GM23338 (cell line): Measurements from ENCODE around the gene PARP12. TPM values are rescaled to one million over a fixed set of nuclear protein-coding genes. Genes with fewer than 3 reads are reported as not detected.

Source experiments
- ATAC-seq: fragments of 200-7000 bp; cut with Tn5 transposase; 3 replicates; pipeline ENCODE4 v1.9.1; 2020
- DNase-seq: peaks from one replicate; pipeline ENCODE4 v3.0.0-alpha.2; 2015; ENCODE audit warnings: low spot score
- H2AFZ ChIP-seq: fragments of 200-600 bp; sonication (generic); 2 replicates; pipeline ENCODE4 v1.8.0; 2016; ENCODE audit warnings: antibody characterized with exemption, mild to moderate bottlenecking, moderate library complexity
- H3F3A ChIP-seq: fragments of 200-600 bp; sonication (generic); replicated peaks from 2 replicates; pipeline ENCODE4 v1.8.0; 2017; ENCODE audit warnings: antibody characterized with exemption, mixed run types, low read depth
- H3K27ac ChIP-seq: fragments of 200-600 bp; sonication (generic); 2 replicates; pipeline ENCODE4 v1.6.1; 2016; ENCODE audit warnings: low read depth
- H3K27me3 ChIP-seq: fragments of 200-600 bp; sonication (generic); 2 replicates; pipeline ENCODE4 v1.8.0; 2016; ENCODE audit warnings: mild to moderate bottlenecking, mixed run types, moderate library complexity; ENCODE audit not compliant: insufficient read depth
- H3K36me3 ChIP-seq: fragments of 200-600 bp; sonication (generic); 2 replicates; pipeline ENCODE4 v1.8.0; 2016; ENCODE audit warnings: mild to moderate bottlenecking; ENCODE audit not compliant: insufficient read depth
- H3K4me1 ChIP-seq: fragments of 200-600 bp; sonication (generic); 2 replicates; pipeline ENCODE4 v1.8.0; 2016; ENCODE audit warnings: mild to moderate bottlenecking, moderate library complexity; ENCODE audit not compliant: insufficient read depth
- H3K4me2 ChIP-seq: fragments of 200-600 bp; sonication (generic); 2 replicates; pipeline ENCODE4 v1.7.1; 2017; ENCODE audit warnings: mixed run types
- H3K4me3 ChIP-seq: fragments of 200-600 bp; sonication (generic); 2 replicates; pipeline ENCODE4 v1.6.1; 2016; ENCODE audit warnings: mixed run types
- H3K79me2 ChIP-seq: fragments of 200-600 bp; sonication (generic); replicated peaks from 2 replicates; pipeline ENCODE4 v1.8.0; 2017; ENCODE audit warnings: mild to moderate bottlenecking; ENCODE audit not compliant: insufficient read depth
- H3K9me2 ChIP-seq: fragments of 200-600 bp; sonication (generic); 2 replicates; pipeline ENCODE4 v1.8.0; 2017; ENCODE audit not compliant: insufficient read depth
- H4K20me1 ChIP-seq: fragments of 200-600 bp; sonication (generic); replicated peaks from 2 replicates; pipeline ENCODE4 v1.8.0; 2017; ENCODE audit warnings: mild to moderate bottlenecking; ENCODE audit not compliant: insufficient read depth
- H3K27ac Mint-ChIP-seq: 2 replicates; pipeline ENCODE4 v1.8.0; 2020; ENCODE audit warnings: inconsistent platforms, mild to moderate bottlenecking, moderate library complexity, mixed read lengths
- H3K27me3 Mint-ChIP-seq: 3 replicates; pipeline ENCODE4 v1.8.0; 2022; ENCODE audit warnings: low read depth, mild to moderate bottlenecking, moderate library complexity, mixed read lengths, inconsistent platforms; ENCODE audit not compliant: insufficient read depth, poor library complexity
- H3K36me3 Mint-ChIP-seq: 3 replicates; pipeline ENCODE4 v1.8.0; 2021; ENCODE audit warnings: low read depth, mild to moderate bottlenecking, inconsistent platforms, moderate library complexity, mixed read lengths
- H3K4me1 Mint-ChIP-seq: 3 replicates; pipeline ENCODE4 v1.8.0; 2020; ENCODE audit warnings: mild to moderate bottlenecking, inconsistent platforms, mixed read lengths
- H3K4me3 Mint-ChIP-seq: 3 replicates; pipeline ENCODE4 v1.8.0; 2021; ENCODE audit warnings: moderate library complexity, mild to moderate bottlenecking, inconsistent platforms, mixed read lengths
- H3K9me3 Mint-ChIP-seq: 3 replicates; pipeline ENCODE4 v1.8.0; 2020; ENCODE audit warnings: moderate library complexity, mild to moderate bottlenecking, inconsistent platforms, mixed read lengths
- CREB1 ChIP-seq: fragments of 250-450 bp; sonication (Bioruptor Pico); IDR thresholded peaks from 2 replicates; pipeline ENCODE4 v1.5.0; 2020; ENCODE audit warnings: low read depth, mild to moderate bottlenecking, moderate library complexity
- EZH2 ChIP-seq: fragments of 200-600 bp; sonication (generic); IDR thresholded peaks from one replicate; pipeline ENCODE4 v1.8.0; 2017; ENCODE audit warnings: antibody characterized with exemption, mild to moderate bottlenecking, low read depth; ENCODE audit not compliant: unreplicated experiment
- EZH2phosphoT487 ChIP-seq: fragments of 200-600 bp; sonication (generic); IDR thresholded peaks from one replicate; pipeline ENCODE4 v1.8.1; 2018; ENCODE audit warnings: antibody characterized with exemption; ENCODE audit not compliant: unreplicated experiment
- JUNB ChIP-seq: IDR thresholded peaks from one replicate; pipeline ENCODE4 v1.6.1; 2016; ENCODE audit warnings: antibody characterized with exemption; ENCODE audit not compliant: unreplicated experiment
- NANOG ChIP-seq: IDR thresholded peaks from 2 replicates; pipeline ENCODE4 v1.6.1; 2016; ENCODE audit warnings: antibody characterized with exemption, borderline replicate concordance
- POLR2AphosphoS5 ChIP-seq: IDR thresholded peaks from 2 replicates; pipeline ENCODE4 v1.6.1; 2016; ENCODE audit warnings: antibody characterized with exemption, low read depth
- STAT1 ChIP-seq: IDR thresholded peaks from one replicate; pipeline ENCODE4 v1.6.1; 2016; ENCODE audit warnings: antibody characterized with exemption; ENCODE audit not compliant: unreplicated experiment
- ZNF114 ChIP-seq: fragments of 250-450 bp; sonication (Bioruptor Pico); IDR thresholded peaks from 2 replicates; pipeline ENCODE4 v1.5.0; 2020; ENCODE audit warnings: mild to moderate bottlenecking, moderate library complexity
- ZNF331 ChIP-seq: fragments of 250-450 bp; sonication (Bioruptor Pico); IDR thresholded peaks from 2 replicates; pipeline ENCODE4 v1.5.0; 2020; ENCODE audit warnings: low read depth, mild to moderate bottlenecking, moderate library complexity
- polyA plus RNA-seq: library from polyadenylated mRNA; unstranded; fragments of >200 nt; fragmentation: Nextera tagmentation; extraction: Ambion mirVana; gene quantifications from 2 replicates; pipeline ENCODE4 v1.2.1, GENCODE V29; 2016
- total RNA-seq: library from RNA; depleted of rRNA; stranded (reverse); fragments of >200 nt; shearing (Covaris generic); gene quantifications from 2 replicates; pipeline ENCODE4 v1.2.3, GENCODE V29; 2014
- TF ChIP-seq, protein P1 (sequence below): IDR thresholded peaks from 2 replicates; pipeline ENCODE4 v1.6.1; 2016; ENCODE audit warnings: antibody characterized with exemption
- TF ChIP-seq, protein P2 (sequence below): IDR thresholded peaks from one replicate; pipeline ENCODE4 v1.6.1; 2018; ENCODE audit warnings: antibody characterized with exemption; ENCODE audit not compliant: unreplicated experiment
- TF ChIP-seq, protein P3 (sequence below), 2 experiments: fragments of 200-600 bp in 1 of 2; sonication (generic) in 1 of 2; conservative IDR thresholded peaks; 2 replicates each; pipeline versions ENCODE4 v1.5.1 to v1.6.1; 2016 to 2017; ENCODE audit warnings: antibody characterized with exemption in 2 of 2, low read depth in 2 of 2, mild to moderate bottlenecking in 2 of 2, moderate library complexity in 1 of 2
- TF ChIP-seq, protein P4 (sequence below): fragments of 250-450 bp; sonication (Bioruptor Pico); IDR thresholded peaks from 2 replicates; pipeline ENCODE4 v1.5.0; 2020; ENCODE audit warnings: mild to moderate bottlenecking, moderate library complexity

Gene PARP12
- total and polyA plus RNA-seq, 2 experiments from 2014 or later, result 2.7 to 10.3 TPM

DNA sequence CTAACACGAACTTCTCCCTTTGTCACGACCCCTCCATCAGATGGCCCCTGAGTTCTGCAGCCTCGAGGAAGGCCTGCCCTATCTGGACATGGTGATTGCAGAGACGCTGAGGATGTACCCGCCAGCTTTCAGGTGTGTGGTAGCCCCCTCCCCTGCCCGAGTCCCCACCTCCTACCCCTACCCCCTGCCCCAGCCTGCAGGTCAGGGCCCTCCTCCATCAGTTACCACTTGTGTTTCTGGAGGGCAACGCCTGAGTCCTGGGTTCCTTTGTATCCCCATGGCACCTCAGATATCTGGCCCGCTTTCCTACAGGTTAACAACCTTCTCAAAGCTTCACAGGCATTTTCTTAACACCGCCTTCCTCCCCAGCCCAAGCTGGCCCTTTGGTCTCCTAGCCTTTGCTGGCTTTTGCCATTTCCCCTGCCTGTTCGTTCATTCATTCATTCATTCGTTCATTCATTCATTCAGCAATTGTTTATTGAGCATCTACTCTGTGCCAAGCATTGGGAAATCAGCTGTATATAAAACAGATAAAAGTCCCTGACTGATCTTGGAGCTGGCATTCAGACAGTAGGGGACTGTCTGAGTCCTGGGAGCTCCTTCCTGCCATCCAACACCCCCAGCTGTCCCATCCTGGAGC, 55.6 kb downstream of the PARP12 start:
- no peaks in the 10 kb centered on the region for H3F3A ChIP-seq
- no peaks in the 10 kb centered on the region for H3K79me2 ChIP-seq
- Mint-ChIP-seq H3K36me3 (no peaks in the 10 kb centered on the region), H3K4me1 (peaks cover 17% of the 10 kb centered on the region), H3K27ac (no peak overlapping the region), H3K4me3 (no peak overlapping the region), H3K27me3 (peaks cover 9% of the 10 kb centered on the region), H3K9me3 (no peaks in the 10 kb centered on the region)
- TF ChIP-seq ZNF114 (CRISPR knock-in tag) (no peak), EZH2phosphoT487 (no peak), ZNF331 (CRISPR knock-in tag) (no peak), POLR2AphosphoS5 (no peak), CREB1 (CRISPR knock-in tag) (no peak), JUNB (no peak), NANOG (no peak), STAT1 (no peak), EZH2 (no peak)
- TF ChIP-seq, protein P1, sequence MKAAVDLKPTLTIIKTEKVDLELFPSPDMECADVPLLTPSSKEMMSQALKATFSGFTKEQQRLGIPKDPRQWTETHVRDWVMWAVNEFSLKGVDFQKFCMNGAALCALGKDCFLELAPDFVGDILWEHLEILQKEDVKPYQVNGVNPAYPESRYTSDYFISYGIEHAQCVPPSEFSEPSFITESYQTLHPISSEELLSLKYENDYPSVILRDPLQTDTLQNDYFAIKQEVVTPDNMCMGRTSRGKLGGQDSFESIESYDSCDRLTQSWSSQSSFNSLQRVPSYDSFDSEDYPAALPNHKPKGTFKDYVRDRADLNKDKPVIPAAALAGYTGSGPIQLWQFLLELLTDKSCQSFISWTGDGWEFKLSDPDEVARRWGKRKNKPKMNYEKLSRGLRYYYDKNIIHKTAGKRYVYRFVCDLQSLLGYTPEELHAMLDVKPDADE, result no peak
- TF ChIP-seq, protein P2, sequence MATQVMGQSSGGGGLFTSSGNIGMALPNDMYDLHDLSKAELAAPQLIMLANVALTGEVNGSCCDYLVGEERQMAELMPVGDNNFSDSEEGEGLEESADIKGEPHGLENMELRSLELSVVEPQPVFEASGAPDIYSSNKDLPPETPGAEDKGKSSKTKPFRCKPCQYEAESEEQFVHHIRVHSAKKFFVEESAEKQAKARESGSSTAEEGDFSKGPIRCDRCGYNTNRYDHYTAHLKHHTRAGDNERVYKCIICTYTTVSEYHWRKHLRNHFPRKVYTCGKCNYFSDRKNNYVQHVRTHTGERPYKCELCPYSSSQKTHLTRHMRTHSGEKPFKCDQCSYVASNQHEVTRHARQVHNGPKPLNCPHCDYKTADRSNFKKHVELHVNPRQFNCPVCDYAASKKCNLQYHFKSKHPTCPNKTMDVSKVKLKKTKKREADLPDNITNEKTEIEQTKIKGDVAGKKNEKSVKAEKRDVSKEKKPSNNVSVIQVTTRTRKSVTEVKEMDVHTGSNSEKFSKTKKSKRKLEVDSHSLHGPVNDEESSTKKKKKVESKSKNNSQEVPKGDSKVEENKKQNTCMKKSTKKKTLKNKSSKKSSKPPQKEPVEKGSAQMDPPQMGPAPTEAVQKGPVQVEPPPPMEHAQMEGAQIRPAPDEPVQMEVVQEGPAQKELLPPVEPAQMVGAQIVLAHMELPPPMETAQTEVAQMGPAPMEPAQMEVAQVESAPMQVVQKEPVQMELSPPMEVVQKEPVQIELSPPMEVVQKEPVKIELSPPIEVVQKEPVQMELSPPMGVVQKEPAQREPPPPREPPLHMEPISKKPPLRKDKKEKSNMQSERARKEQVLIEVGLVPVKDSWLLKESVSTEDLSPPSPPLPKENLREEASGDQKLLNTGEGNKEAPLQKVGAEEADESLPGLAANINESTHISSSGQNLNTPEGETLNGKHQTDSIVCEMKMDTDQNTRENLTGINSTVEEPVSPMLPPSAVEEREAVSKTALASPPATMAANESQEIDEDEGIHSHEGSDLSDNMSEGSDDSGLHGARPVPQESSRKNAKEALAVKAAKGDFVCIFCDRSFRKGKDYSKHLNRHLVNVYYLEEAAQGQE, result no peak
- TF ChIP-seq, protein P3, sequence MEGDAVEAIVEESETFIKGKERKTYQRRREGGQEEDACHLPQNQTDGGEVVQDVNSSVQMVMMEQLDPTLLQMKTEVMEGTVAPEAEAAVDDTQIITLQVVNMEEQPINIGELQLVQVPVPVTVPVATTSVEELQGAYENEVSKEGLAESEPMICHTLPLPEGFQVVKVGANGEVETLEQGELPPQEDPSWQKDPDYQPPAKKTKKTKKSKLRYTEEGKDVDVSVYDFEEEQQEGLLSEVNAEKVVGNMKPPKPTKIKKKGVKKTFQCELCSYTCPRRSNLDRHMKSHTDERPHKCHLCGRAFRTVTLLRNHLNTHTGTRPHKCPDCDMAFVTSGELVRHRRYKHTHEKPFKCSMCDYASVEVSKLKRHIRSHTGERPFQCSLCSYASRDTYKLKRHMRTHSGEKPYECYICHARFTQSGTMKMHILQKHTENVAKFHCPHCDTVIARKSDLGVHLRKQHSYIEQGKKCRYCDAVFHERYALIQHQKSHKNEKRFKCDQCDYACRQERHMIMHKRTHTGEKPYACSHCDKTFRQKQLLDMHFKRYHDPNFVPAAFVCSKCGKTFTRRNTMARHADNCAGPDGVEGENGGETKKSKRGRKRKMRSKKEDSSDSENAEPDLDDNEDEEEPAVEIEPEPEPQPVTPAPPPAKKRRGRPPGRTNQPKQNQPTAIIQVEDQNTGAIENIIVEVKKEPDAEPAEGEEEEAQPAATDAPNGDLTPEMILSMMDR (conservative IDR thresholded peaks at IDR 0.05; ENCODE audit: low read depth in 2 of 2), result no peak
- TF ChIP-seq, protein P4, sequence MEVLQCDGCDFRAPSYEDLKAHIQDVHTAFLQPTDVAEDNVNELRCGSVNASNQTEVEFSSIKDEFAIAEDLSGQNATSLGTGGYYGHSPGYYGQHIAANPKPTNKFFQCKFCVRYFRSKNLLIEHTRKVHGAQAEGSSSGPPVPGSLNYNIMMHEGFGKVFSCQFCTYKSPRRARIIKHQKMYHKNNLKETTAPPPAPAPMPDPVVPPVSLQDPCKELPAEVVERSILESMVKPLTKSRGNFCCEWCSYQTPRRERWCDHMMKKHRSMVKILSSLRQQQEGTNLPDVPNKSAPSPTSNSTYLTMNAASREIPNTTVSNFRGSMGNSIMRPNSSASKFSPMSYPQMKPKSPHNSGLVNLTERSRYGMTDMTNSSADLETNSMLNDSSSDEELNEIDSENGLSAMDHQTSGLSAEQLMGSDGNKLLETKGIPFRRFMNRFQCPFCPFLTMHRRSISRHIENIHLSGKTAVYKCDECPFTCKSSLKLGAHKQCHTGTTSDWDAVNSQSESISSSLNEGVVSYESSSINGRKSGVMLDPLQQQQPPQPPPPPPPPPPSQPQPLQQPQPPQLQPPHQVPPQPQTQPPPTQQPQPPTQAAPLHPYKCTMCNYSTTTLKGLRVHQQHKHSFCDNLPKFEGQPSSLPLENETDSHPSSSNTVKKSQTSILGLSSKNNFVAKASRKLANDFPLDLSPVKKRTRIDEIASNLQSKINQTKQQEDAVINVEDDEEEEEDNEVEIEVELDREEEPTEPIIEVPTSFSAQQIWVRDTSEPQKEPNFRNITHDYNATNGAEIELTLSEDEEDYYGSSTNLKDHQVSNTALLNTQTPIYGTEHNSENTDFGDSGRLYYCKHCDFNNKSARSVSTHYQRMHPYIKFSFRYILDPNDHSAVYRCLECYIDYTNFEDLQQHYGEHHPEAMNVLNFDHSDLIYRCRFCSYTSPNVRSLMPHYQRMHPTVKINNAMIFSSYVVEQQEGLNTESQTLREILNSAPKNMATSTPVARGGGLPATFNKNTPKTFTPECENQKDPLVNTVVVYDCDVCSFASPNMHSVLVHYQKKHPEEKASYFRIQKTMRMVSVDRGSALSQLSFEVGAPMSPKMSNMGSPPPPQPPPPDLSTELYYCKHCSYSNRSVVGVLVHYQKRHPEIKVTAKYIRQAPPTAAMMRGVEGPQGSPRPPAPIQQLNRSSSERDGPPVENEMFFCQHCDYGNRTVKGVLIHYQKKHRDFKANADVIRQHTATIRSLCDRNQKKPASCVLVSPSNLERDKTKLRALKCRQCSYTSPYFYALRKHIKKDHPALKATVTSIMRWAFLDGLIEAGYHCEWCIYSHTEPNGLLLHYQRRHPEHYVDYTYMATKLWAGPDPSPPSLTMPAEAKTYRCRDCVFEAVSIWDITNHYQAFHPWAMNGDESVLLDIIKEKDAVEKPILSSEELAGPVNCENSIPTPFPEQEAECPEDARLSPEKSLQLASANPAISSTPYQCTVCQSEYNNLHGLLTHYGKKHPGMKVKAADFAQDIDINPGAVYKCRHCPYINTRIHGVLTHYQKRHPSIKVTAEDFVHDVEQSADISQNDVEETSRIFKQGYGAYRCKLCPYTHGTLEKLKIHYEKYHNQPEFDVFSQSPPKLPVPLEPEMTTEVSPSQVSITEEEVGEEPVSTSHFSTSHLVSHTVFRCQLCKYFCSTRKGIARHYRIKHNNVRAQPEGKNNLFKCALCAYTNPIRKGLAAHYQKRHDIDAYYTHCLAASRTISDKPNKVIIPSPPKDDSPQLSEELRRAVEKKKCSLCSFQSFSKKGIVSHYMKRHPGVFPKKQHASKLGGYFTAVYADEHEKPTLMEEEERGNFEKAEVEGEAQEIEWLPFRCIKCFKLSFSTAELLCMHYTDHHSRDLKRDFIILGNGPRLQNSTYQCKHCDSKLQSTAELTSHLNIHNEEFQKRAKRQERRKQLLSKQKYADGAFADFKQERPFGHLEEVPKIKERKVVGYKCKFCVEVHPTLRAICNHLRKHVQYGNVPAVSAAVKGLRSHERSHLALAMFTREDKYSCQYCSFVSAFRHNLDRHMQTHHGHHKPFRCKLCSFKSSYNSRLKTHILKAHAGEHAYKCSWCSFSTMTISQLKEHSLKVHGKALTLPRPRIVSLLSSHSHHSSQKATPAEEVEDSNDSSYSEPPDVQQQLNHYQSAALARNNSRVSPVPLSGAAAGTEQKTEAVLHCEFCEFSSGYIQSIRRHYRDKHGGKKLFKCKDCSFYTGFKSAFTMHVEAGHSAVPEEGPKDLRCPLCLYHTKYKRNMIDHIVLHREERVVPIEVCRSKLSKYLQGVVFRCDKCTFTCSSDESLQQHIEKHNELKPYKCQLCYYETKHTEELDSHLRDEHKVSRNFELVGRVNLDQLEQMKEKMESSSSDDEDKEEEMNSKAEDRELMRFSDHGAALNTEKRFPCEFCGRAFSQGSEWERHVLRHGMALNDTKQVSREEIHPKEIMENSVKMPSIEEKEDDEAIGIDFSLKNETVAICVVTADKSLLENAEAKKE (CRISPR knock-in tag), result no peak
- H3K9me2 ChIP-seq, result no peaks in the 10 kb centered on the region
- no peak for DNase-seq
- H4K20me1 ChIP-seq, result no peaks in the 10 kb centered on the region
- no peaks in the 10 kb centered on the region for H3K4me1 ChIP-seq
- H3K27me3 ChIP-seq, result no peaks in the 10 kb centered on the region
- H3K4me2 ChIP-seq, result no peak overlapping the region
- H2AFZ ChIP-seq, result no peak overlapping the region
- no peak overlapping the region for H3K27ac ChIP-seq
- no peak overlapping the region for H3K4me3 ChIP-seq
- H3K36me3 ChIP-seq, result no peaks in the 10 kb centered on the region
- no peak for ATAC-seq
